Activated B cell treated with CpG ODN at 0.5 μM for 24 hours (primary cell): ENCODE data around the gene GNAI3. TPM values are rescaled to one million over a fixed set of nuclear protein-coding genes. Genes with fewer than 3 reads are reported as not detected.

Source experiments
- ATAC-seq: fragments of 200-7000 bp; cut with Tn5 transposase; one replicate; pipeline ENCODE4 v1.10.0; 2021; ENCODE audit warnings: low read depth, mild to moderate bottlenecking, moderate library complexity
- CTCF ChIA-PET: fragments of 350-600 bp; sonication (Branson Sonifier 250); formaldehyde crosslinking; loops from one replicate; lab custom pipeline; 2021; ENCODE audit warnings: antibody characterized with exemption; lab: Charles Lee
- POLR2A ChIA-PET: fragments of 350-600 bp; sonication (Branson Sonifier 250); formaldehyde crosslinking; loops from one replicate; lab custom pipeline; 2021; ENCODE audit warnings: antibody characterized with exemption; lab: Charles Lee
- DNase-seq: peaks from one replicate; pipeline ENCODE4 v3.0.0; 2022
- H3K27ac Mint-ChIP-seq: one replicate; pipeline ENCODE4 v1.8.0; 2020; ENCODE audit warnings: mixed read lengths
- H3K27me3 Mint-ChIP-seq: one replicate; pipeline ENCODE4 v1.8.0; 2021; ENCODE audit warnings: mixed read lengths
- H3K36me3 Mint-ChIP-seq: one replicate; pipeline ENCODE4 v1.8.0; 2021; ENCODE audit warnings: low read depth, mixed read lengths
- H3K4me1 Mint-ChIP-seq: one replicate; pipeline ENCODE4 v1.8.0; 2021; ENCODE audit warnings: mixed read lengths
- H3K4me3 Mint-ChIP-seq: one replicate; pipeline ENCODE4 v1.8.0; 2020; ENCODE audit warnings: mild to moderate bottlenecking, mixed read lengths
- H3K9me3 Mint-ChIP-seq: one replicate; pipeline ENCODE4 v1.8.0; 2020; ENCODE audit warnings: mixed read lengths
- intact Hi-C: fragments of 100-400 bp; cut with micrococcal nuclease; formaldehyde crosslinking; loops from one replicate; pipeline ENCODE4 v1.15.1; 2024
- total RNA-seq: library from RNA; stranded (reverse); gene quantifications from 2 replicates; pipeline ENCODE4 v1.2.3, GENCODE V29; 2022
- TF ChIP-seq, protein P1 (sequence below): fragments of 200-600 bp; IDR thresholded peaks from one replicate; pipeline ENCODE4 v1.8.0; 2022; ENCODE audit warnings: antibody characterized with exemption, mild to moderate bottlenecking

GNAI3 gene
- total RNA-seq, 1 donor from 2014 or later: 8.4 TPM

GRCh38 chr1:109637446-109637845, 89.0 kb downstream of the GNAI3 start:
- DNase-seq (no peak), ATAC-seq (no peak)
- CTCF ChIA-PET: interaction anchor here (0.7 to 6.6 kb wide), 3 partner anchors 92 to 137 kb away, joined by 3 to 103 read pairs (median 9); partner anchors contain the start of gene GPR61
- TF ChIP-seq, protein P1, sequence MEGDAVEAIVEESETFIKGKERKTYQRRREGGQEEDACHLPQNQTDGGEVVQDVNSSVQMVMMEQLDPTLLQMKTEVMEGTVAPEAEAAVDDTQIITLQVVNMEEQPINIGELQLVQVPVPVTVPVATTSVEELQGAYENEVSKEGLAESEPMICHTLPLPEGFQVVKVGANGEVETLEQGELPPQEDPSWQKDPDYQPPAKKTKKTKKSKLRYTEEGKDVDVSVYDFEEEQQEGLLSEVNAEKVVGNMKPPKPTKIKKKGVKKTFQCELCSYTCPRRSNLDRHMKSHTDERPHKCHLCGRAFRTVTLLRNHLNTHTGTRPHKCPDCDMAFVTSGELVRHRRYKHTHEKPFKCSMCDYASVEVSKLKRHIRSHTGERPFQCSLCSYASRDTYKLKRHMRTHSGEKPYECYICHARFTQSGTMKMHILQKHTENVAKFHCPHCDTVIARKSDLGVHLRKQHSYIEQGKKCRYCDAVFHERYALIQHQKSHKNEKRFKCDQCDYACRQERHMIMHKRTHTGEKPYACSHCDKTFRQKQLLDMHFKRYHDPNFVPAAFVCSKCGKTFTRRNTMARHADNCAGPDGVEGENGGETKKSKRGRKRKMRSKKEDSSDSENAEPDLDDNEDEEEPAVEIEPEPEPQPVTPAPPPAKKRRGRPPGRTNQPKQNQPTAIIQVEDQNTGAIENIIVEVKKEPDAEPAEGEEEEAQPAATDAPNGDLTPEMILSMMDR: no peak
- POLR2A ChIA-PET: no interaction called here
- intact Hi-C loops: no loop called here
- Mint-ChIP-seq H3K27me3 (no peaks in the 10 kb centered on the region), H3K9me3 (no peaks in the 10 kb centered on the region), H3K4me1 (peaks cover 17% of the 10 kb centered on the region), H3K36me3 (peaks cover 2% of the 10 kb centered on the region), H3K4me3 (no peak overlapping the region), H3K27ac (no peak overlapping the region)

DNA sequence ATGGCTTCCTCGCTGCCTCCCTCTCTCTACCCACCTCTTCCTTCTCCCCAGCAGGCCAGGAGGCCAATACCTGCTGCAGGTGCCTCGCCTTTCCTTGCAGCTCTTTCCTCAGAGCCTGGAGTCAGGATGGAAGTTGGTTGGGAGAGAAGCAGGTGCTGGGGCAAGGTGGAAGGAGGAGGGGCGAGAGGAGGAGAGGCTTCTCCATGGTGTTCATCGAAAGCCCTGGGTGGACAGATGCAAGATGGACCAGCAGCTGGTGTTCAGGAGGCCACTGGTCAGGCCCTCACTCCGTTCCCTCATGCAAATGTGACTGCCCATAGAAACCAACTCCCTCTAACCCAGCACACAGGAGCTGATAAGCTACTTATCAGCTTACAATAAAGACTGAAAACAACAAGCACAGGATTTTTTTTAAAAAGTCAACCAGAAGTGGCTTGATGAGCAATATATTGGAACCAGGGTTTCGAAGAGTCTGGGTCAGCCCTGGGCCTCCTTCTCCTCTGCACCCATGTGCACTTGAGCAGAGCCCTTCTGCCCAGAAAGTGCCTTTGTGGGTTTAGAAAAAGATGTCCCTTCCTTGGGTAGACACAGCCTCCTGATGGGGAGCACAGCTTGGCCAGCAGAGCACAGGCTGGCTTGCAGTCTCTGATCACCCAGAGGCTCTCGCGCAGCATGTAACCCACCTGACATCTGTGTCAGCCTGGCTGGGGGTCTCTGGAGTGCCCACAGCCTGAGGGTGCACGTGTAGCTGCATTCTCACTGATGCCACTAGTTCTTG, 90.8 kb downstream of the GNAI3 start:
- intact Hi-C loops: no loop called here
- DNase-seq (no peak), ATAC-seq (no peak)
- Mint-ChIP-seq H3K36me3 (no peaks in the 10 kb centered on the region), H3K9me3 (no peaks in the 10 kb centered on the region), H3K4me3 (no peak overlapping the region), H3K27ac (no peak overlapping the region), H3K4me1 (peaks cover 31% of the 10 kb centered on the region), H3K27me3 (no peaks in the 10 kb centered on the region)
- ChIA-PET POLR2A (interaction anchor here (1.3 to 1.6 kb wide), 4 partner anchors 15 to 345 kb away, joined by 3 to 16 read pairs (median 6); partner anchors contain the start of genes AHCYL1 and GNAI3), CTCF (interaction anchor here (0.7 to 6.6 kb wide), 30 partner anchors 9 to 420 kb away, joined by 3 to 103 read pairs (median 5); partner anchors contain the start of genes AHCYL1, AMPD2, GNAI3 and GNAT2)
- TF ChIP-seq, protein P1: no peak

- no peak overlapping the region for H3K4me3 Mint-ChIP-seq
- ATAC-seq (no peak), DNase-seq (no peak)
- no peaks in the 10 kb centered on the region for H3K9me3 Mint-ChIP-seq
- H3K27me3 Mint-ChIP-seq: no peaks in the 10 kb centered on the region
- ChIA-PET CTCF (interaction anchor here (0.6 to 6.6 kb wide), 48 partner anchors 9 to 420 kb away, joined by 3 to 103 read pairs (median 4); partner anchors contain the start of genes AHCYL1, AMPD2, CYB561D1 and GNAI3), POLR2A (interaction anchor here (1.0 to 1.6 kb wide), 6 partner anchors 15 to 345 kb away, joined by 4 to 16 read pairs (median 6); partner anchors contain the start of genes AHCYL1, AMPD2, GNAI3 and GNAT2)
- peaks cover 26% of the 10 kb centered on the region for H3K4me1 Mint-ChIP-seq
- H3K36me3 Mint-ChIP-seq: no peaks in the 10 kb centered on the region
- TF ChIP-seq, protein P1: no peak
- intact Hi-C loops: loop anchor here (1.0 to 10.0 kb wide), 4 partner anchors 16 to 855 kb away; partner anchors contain the start of genes AMPD2 and GNAT2
- H3K27ac Mint-ChIP-seq: no peak overlapping the region
Observed at GRCh38 chr1:109639841-109640184, 91.4 kb downstream of the GNAI3 start.

- Mint-ChIP-seq H3K27ac (no peak overlapping the region), H3K4me1 (peaks cover 20% of the 10 kb centered on the region), H3K4me3 (no peak overlapping the region), H3K27me3 (no peaks in the 10 kb centered on the region), H3K9me3 (no peaks in the 10 kb centered on the region), H3K36me3 (no peaks in the 10 kb centered on the region)
- intact Hi-C loops: loop anchor here (1.0 to 10.0 kb wide), 4 partner anchors 16 to 854 kb away; partner anchors contain the start of genes AMPD2 and GNAT2
- peak; percentile 84 for ATAC-seq
- POLR2A ChIA-PET: interaction anchor here (0.5 to 1.6 kb wide), 8 partner anchors 15 to 395 kb away, joined by 3 to 16 read pairs (median 5); partner anchors contain the start of genes AHCYL1, AMPD2, GNAI3 and GNAT2
- peak; percentile 86 for DNase-seq
- CTCF ChIA-PET: interaction anchor here (0.6 to 6.6 kb wide), 53 partner anchors 10 to 419 kb away, joined by 3 to 103 read pairs (median 4); partner anchors contain the start of genes AHCYL1, AMPD2, CYB561D1 and EPS8L3
- TF ChIP-seq, protein P1: peak; percentile 45
Observed at GRCh38 chr1:109640285-109640865, 92.0 kb downstream of the GNAI3 start.
